GM04504 (cell line): ENCODE results near the gene SCNN1G.

Experiments used
- DNase-seq: peaks from one replicate; pipeline ENCODE4 v3.0.0-alpha.2; 2012; ENCODE audit warnings: low read depth

SCNN1G gene

GRCh38 chr16:23152386-23153178 lies 30.0 kb upstream of the SCNN1G start:
- no peak for DNase-seq

- no peak for DNase-seq
These were observed 27.0 kb upstream of the SCNN1G start for GRCh38 chr16:23155445-23156049.

- no peak for DNase-seq
These were observed 26.4 kb upstream of the SCNN1G start for GRCh38 chr16:23156110-23156509.

GRCh38 chr16:23156946-23157460 lies 25.5 kb upstream of the SCNN1G start:
- DNase-seq: no peak

- no peak for DNase-seq
These were observed 24.4 kb upstream of the SCNN1G start for GRCh38 chr16:23158114-23158513.

- DNase-seq: no peak
These were observed 22.5 kb upstream of the SCNN1G start for GRCh38 chr16:23160082-23160481.

GRCh38 chr16:23160574-23160973 lies 22.0 kb upstream of the SCNN1G start:
- no peak for DNase-seq

- no peak for DNase-seq
These were observed 18.6 kb upstream of the SCNN1G start for GRCh38 chr16:23163921-23164320.

GRCh38 chr16:23164736-23165135 lies 17.8 kb upstream of the SCNN1G start:
- no peak for DNase-seq

GRCh38 chr16:23172583-23172982 lies 10.0 kb upstream of the SCNN1G start:
- no peak for DNase-seq

- DNase-seq: no peak
These were observed 9.6 kb upstream of the SCNN1G start for GRCh38 chr16:23172994-23173393.

GRCh38 chr16:23174622-23175021 lies 7.9 kb upstream of the SCNN1G start:
- no peak for DNase-seq

GRCh38 chr16:23175651-23176050 lies 6.9 kb upstream of the SCNN1G start:
- no peak for DNase-seq

- DNase-seq: no peak
These were observed 1.0 kb upstream of the SCNN1G start for GRCh38 chr16:23181506-23181905.

GRCh38 chr16:23182206-23182678 lies 303 bp upstream of the SCNN1G start:
- DNase-seq: peak; percentile 10

GRCh38 chr16:23183543-23183862 lies 958 bp downstream of the SCNN1G start:
- no peak for DNase-seq

GRCh38 chr16:23185656-23186055 lies 3.1 kb downstream of the SCNN1G start:
- no peak for DNase-seq

- no peak for DNase-seq
These were observed 3.6 kb downstream of the SCNN1G start for GRCh38 chr16:23186171-23186570.

GRCh38 chr16:23187341-23187740 lies 4.8 kb downstream of the SCNN1G start:
- no peak for DNase-seq

- no peak for DNase-seq
These were observed 6.4 kb downstream of the SCNN1G start for GRCh38 chr16:23188911-23189310.

GRCh38 chr16:23194497-23195221 lies 12.1 kb downstream of the SCNN1G start:
- no peak for DNase-seq

- DNase-seq: no peak
These were observed 12.9 kb downstream of the SCNN1G start for GRCh38 chr16:23195366-23195978.
